ENCODE data around the gene CRCP. TPM values are rescaled to one million over a fixed set of nuclear protein-coding genes. Genes with fewer than 3 reads are reported as not detected.
"Not testable (repeated sequence)": the region's sequence is repeated elsewhere in the genome, so short reads cannot be mapped to it uniquely, and the experiment has no call there.

CRCP gene
- total RNA-seq, 1 donor from 2014 or later = 35.5 TPM

GRCh38 chr7:66145400-66146104, 30.9 kb downstream of the CRCP start:
- TF ChIP-seq CTCF (IDR thresholded peaks at IDR 0.05) = no peak
- Histone ChIP-seq H3K4me1 (peaks cover 56% of the 10 kb centered on the region), H3K4me3 (no peak overlapping the region), H3K27ac (peak overlapping the region; percentile 24), H3K27me3 (ENCODE audit: low read depth) (no peaks in the 10 kb centered on the region), H3K36me3 (peaks cover 71% of the 10 kb centered on the region), H3K9me3 (no peaks in the 10 kb centered on the region)
- intact Hi-C loops (cut with DNase I) = no loop called here
- ATAC-seq (peak; percentile 41 to 70), DNase-seq (no peak)

GRCh38 chr7:66146701-66147100, 32.1 kb downstream of the CRCP start:
- no peak for DNase-seq

GRCh38 chr7:66147657-66148056, 33.0 kb downstream of the CRCP start:
- DNase-seq; H3K9me3 ChIP-seq; H3K27me3 ChIP-seq (ENCODE audit: low read depth); H3K4me3 ChIP-seq; ATAC-seq; intact Hi-C loops (cut with DNase I): not testable (repeated sequence)
- peaks cover 58% of the 10 kb centered on the region for H3K4me1 ChIP-seq
- H3K36me3 ChIP-seq = peaks cover 61% of the 10 kb centered on the region
- peak overlapping the region; percentile 32 for H3K27ac ChIP-seq

More at GRCh38 chr7:66146701-66147100, 32.1 kb downstream of the CRCP start:
- peaks cover 54% of the 10 kb centered on the region for H3K4me1 ChIP-seq
- H3K9me3 ChIP-seq = no peaks in the 10 kb centered on the region
- intact Hi-C loops (cut with DNase I) = no loop called here
- H3K27ac ChIP-seq = no peak overlapping the region
- no peak overlapping the region for H3K4me3 ChIP-seq
- no peak for TF ChIP-seq CTCF (IDR thresholded peaks at IDR 0.05)
- no peak for ATAC-seq
- no peaks in the 10 kb centered on the region for H3K27me3 ChIP-seq (ENCODE audit: low read depth)
- peaks cover 64% of the 10 kb centered on the region for H3K36me3 ChIP-seq

- Histone ChIP-seq H3K4me1 (peaks cover 46% of the 10 kb centered on the region), H3K27ac (peak overlapping the region; percentile 63), H3K4me3 (no peak overlapping the region), H3K9me3 (no peaks in the 10 kb centered on the region), H3K27me3 (ENCODE audit: low read depth) (no peaks in the 10 kb centered on the region), H3K36me3 (peaks cover 62% of the 10 kb centered on the region)
- DNase-seq (no peak), ATAC-seq (peak in 1 of 2 donors; percentile 33)
- intact Hi-C loops (cut with DNase I) = no loop called here
- no peak for TF ChIP-seq CTCF (IDR thresholded peaks at IDR 0.05)
These were observed 35.8 kb downstream of the CRCP start for GRCh38 chr7:66150471-66150870.

- Histone ChIP-seq H3K4me3 (peak overlapping the region; percentile 9), H3K27ac (peak overlapping the region; percentile 81), H3K9me3 (no peaks in the 10 kb centered on the region), H3K36me3 (peaks cover 62% of the 10 kb centered on the region), H3K4me1 (peaks cover 41% of the 10 kb centered on the region), H3K27me3 (ENCODE audit: low read depth) (no peaks in the 10 kb centered on the region)
- no peak for TF ChIP-seq CTCF (IDR thresholded peaks at IDR 0.05)
- ATAC-seq (peak; percentile 43 to 75), DNase-seq (no peak)
- intact Hi-C loops (cut with DNase I) = no loop called here
These were observed 37.9 kb downstream of the CRCP start for GRCh38 chr7:66152371-66153191.

- Histone ChIP-seq H3K9me3 (no peaks in the 10 kb centered on the region), H3K36me3 (peaks cover 68% of the 10 kb centered on the region), H3K27ac (no peak overlapping the region), H3K27me3 (ENCODE audit: low read depth) (no peaks in the 10 kb centered on the region), H3K4me1 (peaks cover 40% of the 10 kb centered on the region), H3K4me3 (no peak overlapping the region)
- intact Hi-C loops (cut with DNase I) = no loop called here
- DNase-seq (no peak), ATAC-seq (no peak)
- no peak for TF ChIP-seq CTCF (IDR thresholded peaks at IDR 0.05)
These were observed 39.0 kb downstream of the CRCP start for GRCh38 chr7:66153691-66154090.

- DNase-seq = peak; percentile 3
- intact Hi-C loops (cut with DNase I); H3K27ac ChIP-seq; H3K9me3 ChIP-seq; H3K27me3 ChIP-seq (ENCODE audit: low read depth); ATAC-seq; H3K4me3 ChIP-seq: not testable (repeated sequence)
- H3K36me3 ChIP-seq = peaks cover 62% of the 10 kb centered on the region
- peaks cover 19% of the 10 kb centered on the region for H3K4me1 ChIP-seq
These were observed 41.4 kb downstream of the CRCP start for GRCh38 chr7:66156035-66156434.

All from lower lobe of right lung (tissue), 2 donors.